Activated T-helper 17 cell treated with anti-CD3 and anti-CD28 coated beads, Interleukin-2, amount 50 U/mL, for 72 hours (primary cell): ENCODE results near the gene PIN1. TPM values are rescaled to one million over a fixed set of nuclear protein-coding genes. Genes with fewer than 3 reads are reported as not detected.
"Not testable (repeated sequence)": the region's sequence is repeated elsewhere in the genome, so short reads cannot be mapped to it uniquely, and the experiment has no call there.

Experiments used
- ATAC-seq: fragments of 150-1000 bp; cut with Tn5 transposase; replicated peaks from 2 replicates; pipeline ENCODE4 v1.10.0; 2021; ENCODE audit warnings: mild to moderate bottlenecking, moderate library complexity
- H3K27ac Mint-ChIP-seq: one replicate; pipeline ENCODE4 v1.8.0; 2022; ENCODE audit warnings: mixed read lengths
- H3K27me3 Mint-ChIP-seq: one replicate; pipeline ENCODE4 v1.8.0; 2022; ENCODE audit warnings: mixed read lengths
- H3K36me3 Mint-ChIP-seq: one replicate; pipeline ENCODE4 v1.8.0; 2022; ENCODE audit warnings: low read depth, mild to moderate bottlenecking, mixed read lengths
- H3K4me1 Mint-ChIP-seq: one replicate; pipeline ENCODE4 v1.8.0; 2022; ENCODE audit warnings: mixed read lengths
- H3K4me3 Mint-ChIP-seq: one replicate; pipeline ENCODE4 v1.8.0; 2022; ENCODE audit warnings: mild to moderate bottlenecking, mixed read lengths
- H3K9me3 Mint-ChIP-seq: one replicate; pipeline ENCODE4 v1.8.0; 2022; ENCODE audit warnings: mixed read lengths
- total RNA-seq, 2 donors: library from RNA; stranded (reverse); gene quantifications; one replicate each; pipeline ENCODE4 v1.2.3, GENCODE V29; 2022

The PIN1 gene
- total RNA-seq = 10 to 100 TPM; 62.0 to 93.1 TPM

GRCh38 chr19:9834726-9835506 lies at the start of gene PIN1:
PIN1 (plus strand) TSS chr19:9835318; CDS start chr19:9835345, 27 bp downstream.
- ATAC-seq = peak; percentile 99
- no peaks in the 10 kb centered on the region for H3K9me3 Mint-ChIP-seq
- H3K36me3 Mint-ChIP-seq = peaks cover 20% of the 10 kb centered on the region
- peaks cover 7% of the 10 kb centered on the region for H3K4me1 Mint-ChIP-seq
- no peaks in the 10 kb centered on the region for H3K27me3 Mint-ChIP-seq
- peak within 1 kb of the TSS; percentile 90 for H3K4me3 Mint-ChIP-seq
- H3K27ac Mint-ChIP-seq = peak within 1 kb of the TSS; percentile 79

DNA sequence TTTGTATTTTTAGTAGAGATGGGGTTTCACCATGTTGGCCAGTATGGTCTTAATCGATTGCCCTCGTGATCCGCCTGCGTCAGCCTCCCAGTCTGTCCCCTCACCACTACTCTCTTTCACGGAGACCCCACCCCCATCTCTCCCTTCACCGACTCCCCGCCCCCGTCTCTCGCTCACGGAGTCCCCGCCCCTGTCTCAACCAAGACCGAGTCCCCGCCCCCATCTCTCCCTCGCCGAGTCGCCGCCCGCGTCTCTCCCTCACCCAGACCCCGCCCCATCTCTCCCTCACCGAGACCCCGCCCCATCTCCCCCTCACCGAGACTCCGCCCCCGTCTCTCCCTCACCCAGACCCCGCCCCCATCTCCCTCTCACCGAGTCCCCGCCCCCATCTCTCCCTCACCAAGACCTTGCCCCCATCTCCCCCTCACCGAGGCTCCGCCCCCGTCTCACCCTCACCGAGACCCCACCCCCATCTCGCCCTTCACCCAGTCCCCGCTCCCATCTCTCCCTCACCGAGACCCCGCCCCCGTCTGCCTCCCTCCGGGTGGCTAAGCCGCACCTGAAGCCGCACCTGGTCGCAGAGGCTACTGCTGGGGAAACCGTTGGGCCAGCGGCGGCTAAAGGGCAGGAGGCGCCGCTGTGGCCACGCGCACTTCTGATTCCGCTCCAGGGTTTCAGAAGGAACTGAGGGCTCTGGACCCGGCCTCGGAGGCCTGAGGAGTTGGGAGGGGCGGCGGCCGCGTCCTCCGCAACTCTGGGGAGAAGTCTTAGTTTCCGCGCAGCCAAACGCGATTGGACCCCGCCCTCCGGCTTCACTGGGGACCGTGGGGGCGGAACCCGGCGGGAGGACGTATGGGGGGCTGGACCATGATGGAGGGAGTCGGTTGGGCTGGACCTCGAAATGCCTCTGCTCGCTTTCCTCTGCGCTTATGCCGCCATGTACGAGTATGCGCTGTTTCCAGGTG lies 49.5 kb upstream of the PIN1 start:
- no peaks in the 10 kb centered on the region for H3K27me3 Mint-ChIP-seq
- no peaks in the 10 kb centered on the region for H3K36me3 Mint-ChIP-seq
- peak overlapping the region; percentile 93 for H3K4me3 Mint-ChIP-seq
- H3K4me1 Mint-ChIP-seq = peaks cover 20% of the 10 kb centered on the region
- peak; percentile 88 for ATAC-seq
- no peaks in the 10 kb centered on the region for H3K9me3 Mint-ChIP-seq
- peak overlapping the region; percentile 96 for H3K27ac Mint-ChIP-seq

GRCh38 chr19:9786342-9786741 lies 48.8 kb upstream of the PIN1 start:
- Mint-ChIP-seq H3K9me3 (no peaks in the 10 kb centered on the region), H3K4me3 (peak overlapping the region; percentile 93), H3K36me3 (no peaks in the 10 kb centered on the region), H3K27me3 (no peaks in the 10 kb centered on the region), H3K4me1 (peaks cover 22% of the 10 kb centered on the region), H3K27ac (peak overlapping the region; percentile 96)
- no peak for ATAC-seq

DNA sequence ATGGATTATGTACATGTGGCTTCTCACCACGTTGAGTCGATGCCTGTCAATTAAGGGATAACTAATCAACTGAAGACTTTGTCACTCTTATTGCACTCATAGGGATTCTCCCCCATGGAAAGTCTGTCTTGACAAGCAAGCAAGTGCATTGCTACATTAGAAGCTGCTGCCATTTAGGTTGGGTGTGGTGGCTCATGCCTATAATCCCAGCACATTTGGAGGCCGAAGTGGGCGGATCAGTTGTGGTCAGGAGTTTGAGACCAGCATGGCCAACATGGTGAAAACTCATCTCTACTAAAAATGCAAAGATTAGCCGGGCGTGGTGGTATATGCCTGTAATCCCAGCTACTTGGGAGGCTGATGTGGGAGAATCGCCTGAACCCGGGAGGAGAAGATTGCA lies 48.3 kb upstream of the PIN1 start:
- H3K27ac Mint-ChIP-seq = no peak overlapping the region
- H3K9me3 Mint-ChIP-seq = no peaks in the 10 kb centered on the region
- H3K4me3 Mint-ChIP-seq = peak overlapping the region; percentile 93
- peaks cover 25% of the 10 kb centered on the region for H3K4me1 Mint-ChIP-seq
- no peaks in the 10 kb centered on the region for H3K36me3 Mint-ChIP-seq
- no peaks in the 10 kb centered on the region for H3K27me3 Mint-ChIP-seq
- no peak for ATAC-seq

GRCh38 chr19:9788604-9789003 lies 46.5 kb upstream of the PIN1 start:
- peaks cover 25% of the 10 kb centered on the region for H3K4me1 Mint-ChIP-seq
- not testable (repeated sequence) for H3K9me3 Mint-ChIP-seq, ATAC-seq, H3K36me3 Mint-ChIP-seq, H3K4me3 Mint-ChIP-seq, H3K27ac Mint-ChIP-seq, H3K27me3 Mint-ChIP-seq

GRCh38 chr19:9789066-9789465 lies 46.1 kb upstream of the PIN1 start:
- Mint-ChIP-seq H3K4me1 (peaks cover 22% of the 10 kb centered on the region), H3K27me3 (no peaks in the 10 kb centered on the region), H3K36me3 (no peaks in the 10 kb centered on the region), H3K4me3 (no peak overlapping the region), H3K27ac (no peak overlapping the region), H3K9me3 (no peaks in the 10 kb centered on the region)
- ATAC-seq = no peak

GRCh38 chr19:9789579-9789978 lies 45.5 kb upstream of the PIN1 start:
- H3K4me3 Mint-ChIP-seq, H3K27ac Mint-ChIP-seq, ATAC-seq, H3K9me3 Mint-ChIP-seq, H3K36me3 Mint-ChIP-seq, H3K27me3 Mint-ChIP-seq: not testable (repeated sequence)
- peaks cover 19% of the 10 kb centered on the region for H3K4me1 Mint-ChIP-seq

DNA sequence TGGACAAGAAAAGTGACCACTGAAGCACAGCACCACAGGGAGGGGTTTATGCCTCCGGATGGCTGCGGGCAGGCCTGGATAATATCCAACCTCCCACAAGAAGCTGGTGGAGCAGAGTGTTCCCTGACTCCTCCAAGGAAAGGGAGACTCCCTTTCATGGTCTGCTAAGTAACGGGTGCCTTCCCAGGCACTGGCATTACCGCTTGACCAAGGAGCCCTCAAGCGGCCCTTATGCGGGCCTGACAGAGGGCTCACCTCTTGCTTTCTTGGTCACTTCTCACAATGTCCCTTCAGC lies 44.1 kb upstream of the PIN1 start:
- H3K4me3 Mint-ChIP-seq = peak overlapping the region; percentile 86
- H3K4me1 Mint-ChIP-seq = peaks cover 13% of the 10 kb centered on the region
- not testable (repeated sequence) for H3K36me3 Mint-ChIP-seq, H3K27me3 Mint-ChIP-seq, H3K9me3 Mint-ChIP-seq, ATAC-seq
- peak overlapping the region; percentile 89 for H3K27ac Mint-ChIP-seq

DNA sequence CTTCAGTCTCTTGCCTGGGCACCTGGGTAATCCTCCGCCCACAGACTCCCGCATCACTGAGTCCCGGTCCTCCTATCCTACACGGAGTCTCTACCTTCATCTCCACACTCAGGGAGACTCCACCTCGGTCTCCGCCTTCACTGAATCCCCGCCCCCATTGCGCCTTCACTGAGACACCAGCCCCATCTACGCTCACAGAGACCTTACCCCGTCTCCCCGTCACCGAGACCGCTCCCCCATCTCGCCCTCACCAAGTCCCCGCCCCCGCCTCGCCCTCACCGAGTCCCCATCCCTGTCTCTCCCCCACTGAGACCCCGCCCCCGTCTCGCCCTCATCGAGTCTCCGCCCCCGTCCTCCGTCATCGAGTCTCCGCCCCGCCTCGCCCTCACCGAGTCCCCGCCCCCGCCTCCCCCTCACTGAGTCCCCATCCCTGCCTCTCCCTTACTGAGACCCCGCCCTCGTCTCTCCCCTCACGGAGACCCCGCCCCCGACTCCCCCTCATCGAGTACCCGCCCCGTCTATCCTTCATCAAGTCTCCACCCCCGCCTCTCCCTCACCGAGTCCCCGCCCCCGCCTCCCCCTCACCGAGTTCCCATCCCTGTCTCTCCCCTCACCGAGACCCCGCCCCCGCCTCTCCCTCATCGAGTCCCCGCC lies 43.4 kb upstream of the PIN1 start:
- H3K27ac Mint-ChIP-seq = peak overlapping the region; percentile 89
- no peaks in the 10 kb centered on the region for H3K9me3 Mint-ChIP-seq
- peaks cover 17% of the 10 kb centered on the region for H3K4me1 Mint-ChIP-seq
- H3K27me3 Mint-ChIP-seq = no peaks in the 10 kb centered on the region
- peak; percentile 73 for ATAC-seq
- no peaks in the 10 kb centered on the region for H3K36me3 Mint-ChIP-seq
- H3K4me3 Mint-ChIP-seq = peak overlapping the region; percentile 86

GRCh38 chr19:9792206-9793070 lies 42.7 kb upstream of the PIN1 start:
- no peaks in the 10 kb centered on the region for H3K27me3 Mint-ChIP-seq
- H3K9me3 Mint-ChIP-seq = no peaks in the 10 kb centered on the region
- peak overlapping the region; percentile 89 for H3K27ac Mint-ChIP-seq
- peak overlapping the region; percentile 86 for H3K4me3 Mint-ChIP-seq
- H3K4me1 Mint-ChIP-seq = peaks cover 17% of the 10 kb centered on the region
- peak; percentile 65 for ATAC-seq
- no peaks in the 10 kb centered on the region for H3K36me3 Mint-ChIP-seq

DNA sequence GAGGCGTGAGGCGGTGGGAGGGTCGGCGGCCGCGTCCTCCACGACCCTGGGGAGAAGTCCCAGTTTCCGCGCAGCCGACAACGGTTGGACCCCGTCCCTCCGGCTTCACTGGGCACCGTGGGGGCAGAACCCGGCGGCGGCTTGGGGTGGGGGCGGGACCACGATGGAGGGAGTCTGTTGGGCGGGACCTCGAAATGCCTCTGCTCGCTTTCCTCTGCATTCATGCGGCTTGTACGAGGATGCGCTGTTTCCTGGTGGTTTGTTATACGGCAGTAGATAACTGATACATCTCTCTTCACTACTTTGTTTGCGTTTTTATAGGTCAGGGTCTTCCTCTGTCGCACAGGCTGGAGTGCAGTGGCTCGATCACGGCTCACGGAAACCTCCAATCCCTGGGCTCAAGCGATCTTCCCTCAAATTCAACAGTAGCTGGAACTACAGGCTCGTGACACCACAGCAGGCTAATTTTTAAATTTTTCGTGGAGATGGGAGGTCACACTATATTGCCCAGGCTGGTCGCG lies 42.0 kb upstream of the PIN1 start:
- H3K27me3 Mint-ChIP-seq = no peaks in the 10 kb centered on the region
- ATAC-seq = peak; percentile 32
- H3K36me3 Mint-ChIP-seq = no peaks in the 10 kb centered on the region
- no peaks in the 10 kb centered on the region for H3K9me3 Mint-ChIP-seq
- peak overlapping the region; percentile 86 for H3K4me3 Mint-ChIP-seq
- peak overlapping the region; percentile 89 for H3K27ac Mint-ChIP-seq
- H3K4me1 Mint-ChIP-seq = peaks cover 17% of the 10 kb centered on the region

GRCh38 chr19:9796113-9796773 lies 38.9 kb upstream of the PIN1 start:
- Mint-ChIP-seq H3K27me3 (no peaks in the 10 kb centered on the region), H3K4me3 (no peak overlapping the region), H3K27ac (peak overlapping the region; percentile 81), H3K9me3 (no peaks in the 10 kb centered on the region), H3K36me3 (no peaks in the 10 kb centered on the region), H3K4me1 (peaks cover 12% of the 10 kb centered on the region)
- peak; percentile 65 for ATAC-seq

DNA sequence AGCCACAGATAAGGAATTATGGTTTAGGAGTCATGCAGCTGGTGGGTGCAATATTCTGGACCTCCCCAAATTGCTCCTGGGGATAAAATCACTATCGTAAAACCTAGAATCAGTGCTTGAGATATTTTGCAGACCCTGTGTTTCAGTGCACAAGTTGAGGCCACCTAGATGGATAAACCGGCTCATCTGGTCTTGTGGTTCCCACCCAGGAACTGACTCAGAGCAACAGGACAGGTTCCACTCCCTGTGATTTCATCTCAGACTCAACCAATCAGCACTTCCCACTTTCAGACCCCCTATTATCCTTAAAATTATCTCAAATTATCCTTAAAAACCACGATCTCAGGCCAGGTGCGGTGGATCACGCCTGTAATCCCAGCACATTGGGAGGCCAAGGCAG lies 37.2 kb upstream of the PIN1 start:
- H3K27me3 Mint-ChIP-seq = no peaks in the 10 kb centered on the region
- no peaks in the 10 kb centered on the region for H3K36me3 Mint-ChIP-seq
- no peak overlapping the region for H3K4me3 Mint-ChIP-seq
- no peak for ATAC-seq
- H3K9me3 Mint-ChIP-seq = no peaks in the 10 kb centered on the region
- no peak overlapping the region for H3K27ac Mint-ChIP-seq
- peaks cover 7% of the 10 kb centered on the region for H3K4me1 Mint-ChIP-seq
